H9 (cell line): ENCODE data around the gene MAP1LC3B. TPM values are rescaled to one million over a fixed set of nuclear protein-coding genes. Genes with fewer than 3 reads are reported as not detected.

ENCODE experiments used
- DNase-seq: peaks from one replicate; pipeline ENCODE4 v3.0.0-alpha.2; 2017
- H2AFZ ChIP-seq: one replicate; pipeline ENCODE4 v1.6.1; 2013; ENCODE audit warnings: mild to moderate bottlenecking, low read length, control low read depth, moderate library complexity
- H2AK5ac ChIP-seq: 2 replicates; pipeline ENCODE4 v1.6.1; 2013; ENCODE audit warnings: low read length, control low read depth, mixed read lengths; ENCODE audit not compliant: insufficient read length
- H2BK120ac ChIP-seq: one replicate; pipeline ENCODE4 v1.6.1; 2013; ENCODE audit warnings: low read depth, mild to moderate bottlenecking, low read length, control low read depth, inconsistent platforms; ENCODE audit not compliant: poor library complexity, severe bottlenecking
- H2BK12ac ChIP-seq: 2 replicates; pipeline ENCODE4 v1.6.1; 2013; ENCODE audit warnings: low read length, control low read depth, mixed read lengths, low read depth; ENCODE audit not compliant: insufficient read length
- H2BK15ac ChIP-seq: 2 replicates; pipeline ENCODE4 v1.6.1; 2013; ENCODE audit warnings: low read depth, low read length, control low read depth
- H2BK20ac ChIP-seq: one replicate; pipeline ENCODE4 v1.6.1; 2013; ENCODE audit warnings: low read depth, mild to moderate bottlenecking, low read length, control low read depth, inconsistent platforms; ENCODE audit not compliant: poor library complexity, severe bottlenecking
- H2BK5ac ChIP-seq: 2 replicates; pipeline ENCODE4 v1.6.1; 2013; ENCODE audit warnings: low read length, control low read depth, mixed read lengths; ENCODE audit not compliant: insufficient read length
- H3K14ac ChIP-seq: 2 replicates; pipeline ENCODE4 v1.6.1; 2013; ENCODE audit warnings: low read length, control low read depth; ENCODE audit not compliant: insufficient read depth
- H3K18ac ChIP-seq: 2 replicates; pipeline ENCODE4 v1.6.1; 2013; ENCODE audit warnings: low read depth, mild to moderate bottlenecking, mixed read lengths, low read length, control low read depth; ENCODE audit not compliant: insufficient read length
- H3K23ac ChIP-seq: 2 replicates; pipeline ENCODE4 v1.6.1; 2013; ENCODE audit warnings: low read length, control low read depth, mixed read lengths, low read depth; ENCODE audit not compliant: insufficient read length
- H3K23me2 ChIP-seq: 2 replicates; pipeline ENCODE4 v1.6.1; 2013; ENCODE audit warnings: low read depth, mild to moderate bottlenecking, mixed read lengths, low read length, control low read depth; ENCODE audit not compliant: insufficient read length, poor library complexity, severe bottlenecking
- H3K27ac ChIP-seq: 2 replicates; pipeline ENCODE4 v1.5.1; 2013; ENCODE audit warnings: low read length, control low read depth, mixed read lengths, low read depth; ENCODE audit not compliant: insufficient read length
- H3K27me3 ChIP-seq: 2 replicates; pipeline ENCODE4 v1.6.1; 2013; ENCODE audit warnings: low read length, control low read depth, inconsistent platforms; ENCODE audit not compliant: insufficient read depth
- H3K4ac ChIP-seq: 2 replicates; pipeline ENCODE4 v1.6.1; 2013; ENCODE audit warnings: low read depth, mild to moderate bottlenecking, control low read depth, inconsistent platforms, low read length, moderate library complexity
- H3K4me1 ChIP-seq: 2 replicates; pipeline ENCODE4 v1.6.1; 2013; ENCODE audit warnings: low read length, control low read depth, inconsistent platforms; ENCODE audit not compliant: insufficient read depth
- H3K4me2 ChIP-seq: 2 replicates; pipeline ENCODE4 v1.6.1; 2013; ENCODE audit warnings: low read length, control low read depth, mixed read lengths; ENCODE audit not compliant: insufficient read length, insufficient read depth
- H3K56ac ChIP-seq: 2 replicates; pipeline ENCODE4 v1.6.1; 2013; ENCODE audit warnings: low read depth, mild to moderate bottlenecking, mixed read lengths, low read length, control low read depth; ENCODE audit not compliant: insufficient read length
- H3K79me1 ChIP-seq: 2 replicates; pipeline ENCODE4 v1.6.1; 2013; ENCODE audit warnings: low read depth, mild to moderate bottlenecking, moderate library complexity, low read length, control low read depth, inconsistent platforms; ENCODE audit not compliant: insufficient read depth, poor library complexity, severe bottlenecking
- H3K79me2 ChIP-seq: 2 replicates; pipeline ENCODE4 v1.6.1; 2013; ENCODE audit warnings: low read length, control low read depth, inconsistent platforms; ENCODE audit not compliant: insufficient read depth
- H3K9ac ChIP-seq: 2 replicates; pipeline ENCODE4 v1.6.1; 2013; ENCODE audit warnings: low read length, control low read depth, mixed read lengths; ENCODE audit not compliant: insufficient read length; ENCODE audit errors: extremely low read depth
- H3K9me3 ChIP-seq: one replicate; pipeline ENCODE4 v1.6.1; 2013; ENCODE audit warnings: low read depth, low read length, inconsistent platforms; ENCODE audit not compliant: control insufficient read depth
- H3T11ph ChIP-seq: one replicate; pipeline ENCODE4 v1.6.1; 2013; ENCODE audit warnings: mild to moderate bottlenecking, low read length, control low read depth, inconsistent platforms
- H4K20me1 ChIP-seq: one replicate; pipeline ENCODE4 v1.6.1; 2013; ENCODE audit not compliant: control insufficient read depth, insufficient read length, insufficient read depth
- H4K5ac ChIP-seq: 2 replicates; pipeline ENCODE4 v1.6.1; 2013; ENCODE audit warnings: low read depth, mild to moderate bottlenecking, mixed read lengths, low read length, control low read depth; ENCODE audit not compliant: insufficient read length
- H4K8ac ChIP-seq: replicated peaks from 2 replicates; pipeline ENCODE4 v1.6.1; 2013; ENCODE audit warnings: low read length, control low read depth, mixed read lengths, low read depth; ENCODE audit not compliant: insufficient read length
- H4K91ac ChIP-seq: 2 replicates; pipeline ENCODE4 v1.6.1; 2013; ENCODE audit warnings: low read depth, mild to moderate bottlenecking, moderate library complexity, mixed read lengths, low read length, control low read depth; ENCODE audit not compliant: insufficient read length
- H3K27ac Mint-ChIP-seq, 3 experiments: 2 replicates in 2 of 3; 3 replicates in 1 of 3; pipeline ENCODE4 v1.8.0; 2020 to 2021; ENCODE audit warnings: mixed read lengths in 3 of 3, mild to moderate bottlenecking in 1 of 3, moderate library complexity in 1 of 3
- H3K27me3 Mint-ChIP-seq: 2 replicates; pipeline ENCODE4 v1.8.0; 2021; ENCODE audit warnings: low read depth, mild to moderate bottlenecking, moderate library complexity, mixed read lengths
- H3K36me3 Mint-ChIP-seq, 3 experiments: 2 replicates in 2 of 3; 3 replicates in 1 of 3; pipeline ENCODE4 v1.8.0; 2020 to 2021; ENCODE audit warnings: low read depth in 3 of 3, mixed read lengths in 3 of 3; ENCODE audit not compliant: insufficient read depth in 1 of 3
- H3K4me1 Mint-ChIP-seq, 2 experiments: 2 replicates each; pipeline ENCODE4 v1.8.0; 2020; ENCODE audit warnings: mixed read lengths in 2 of 2
- H3K4me3 Mint-ChIP-seq, 2 experiments: 2 replicates in 1 of 2; 3 replicates in 1 of 2; pipeline ENCODE4 v1.8.0; 2020 to 2021; ENCODE audit warnings: mild to moderate bottlenecking in 2 of 2, mixed read lengths in 2 of 2, moderate library complexity in 1 of 2
- H3K9me3 Mint-ChIP-seq, 2 experiments: 2 replicates in 1 of 2; 3 replicates in 1 of 2; pipeline ENCODE4 v1.8.0; 2020; ENCODE audit warnings: mild to moderate bottlenecking in 2 of 2, mixed read lengths in 2 of 2, moderate library complexity in 1 of 2
- CTCF ChIP-seq: fragments of 200-600 bp; sonication (generic); conservative IDR thresholded peaks from 3 replicates; pipeline ENCODE4 v1.8.0; 2021; ENCODE audit warnings: antibody characterized with exemption, mild to moderate bottlenecking
- WGBS: extraction: QIAGEN DNeasy Blood & Tissue Kit; methylation state at CpG from one replicate; pipeline ENCODE4 v1.1.7; 2013; ENCODE audit warnings: missing lambda C conversion rate, low lambda C conversion rate, mixed read lengths; ENCODE audit not compliant: insufficient read length; ENCODE audit errors: extremely low coverage; 5-methylcytosine and 5-hydroxymethylcytosine counted together
- total RNA-seq: library from RNA; stranded (reverse); gene quantifications from 2 replicates; pipeline ENCODE4 v1.2.1, GENCODE V29; 2021

MAP1LC3B gene
- total RNA-seq, 1 experiment from 2014 or later: 47.1 TPM

GRCh38 chr16:87347932-87348615, 44.1 kb upstream of the MAP1LC3B start:
- Histone ChIP-seq H3K23ac (no peak overlapping the region), H3K9ac (no peak overlapping the region), H2AK5ac (no peak overlapping the region), H4K20me1 (no peaks in the 10 kb centered on the region), H3K18ac (no peak overlapping the region), H2BK12ac (no peak overlapping the region), H3K27ac (no peak overlapping the region), H4K8ac (no peak overlapping the region), H3T11ph (no peak overlapping the region), H3K23me2 (no peaks in the 10 kb centered on the region), H3K79me1 (peaks cover 3% of the 10 kb centered on the region), H4K5ac (no peak overlapping the region), H3K14ac (no peak overlapping the region; the same call in 1 of the 2 replicates), H2BK15ac (no peak overlapping the region), H3K4me2 (no peak overlapping the region), H3K9me3 (no peaks in the 10 kb centered on the region), H2BK5ac (no peak overlapping the region), H3K56ac (no peak overlapping the region), H3K79me2 (no peaks in the 10 kb centered on the region), H4K91ac (no peak overlapping the region), H2BK120ac (no peak overlapping the region), H2BK20ac (no peak overlapping the region), H3K4me1 (no peaks in the 10 kb centered on the region; the same call in 1 of the 2 replicates), H3K4ac (no peak overlapping the region), H2AFZ (no peak overlapping the region), H3K27me3 (no peaks in the 10 kb centered on the region)
- H3K27ac Mint-ChIP-seq: peak overlapping the region in 1 of 3 experiments; percentile 68; a peak in 1 of 7 replicates
- H3K4me3 Mint-ChIP-seq: no peak overlapping the region
- peaks cover 9 to 26% of the 10 kb centered on the region in 2 experiments for H3K4me1 Mint-ChIP-seq
- no peak for DNase-seq
- peaks cover 1 to 4% (median 3%) of the 10 kb centered on the region in 3 experiments; a peak in 6 of 7 replicates for H3K36me3 Mint-ChIP-seq
- H3K27me3 Mint-ChIP-seq: no peaks in the 10 kb centered on the region
- H3K9me3 Mint-ChIP-seq: no peaks in the 10 kb centered on the region
- peak; percentile 49 for TF ChIP-seq CTCF
- WGBS: no CpG with 5 or more reads among the region's 13 CpGs
